AG04450 (cell line): ENCODE results near the gene MAD2L1BP. TPM values are rescaled to one million over a fixed set of nuclear protein-coding genes. Genes with fewer than 3 reads are reported as not detected.

Experiments used
- CTCF ChIA-PET: fragments of 300-600, 350-600 bp; formaldehyde crosslinking; extraction: SDS; loops from one replicate; lab custom pipeline; 2022; ENCODE audit warnings: antibody characterized with exemption, inconsistent platforms; lab: Charles Lee
- POLR2A ChIA-PET: fragments of 350-600 bp; formaldehyde crosslinking; extraction: SDS; loops from one replicate; lab custom pipeline; 2021; ENCODE audit warnings: antibody characterized with exemption, inconsistent platforms; lab: Yijun Ruan, JAX
- DNase-seq: peaks from one replicate; pipeline ENCODE4 v3.0.0-alpha.2; 2011; ENCODE audit warnings: low read depth, low spot score
- H3K27ac ChIP-seq: one replicate; pipeline ENCODE4 v1.5.1; 2012; ENCODE audit warnings: low read depth, low read length, control low read depth
- H3K27me3 ChIP-seq: one replicate; pipeline ENCODE4 v1.6.0; 2012; ENCODE audit warnings: low read length; ENCODE audit not compliant: control insufficient read depth, insufficient read depth
- H3K4me3 ChIP-seq: 2 replicates; pipeline ENCODE4 v1.5.1; 2011; ENCODE audit warnings: mild to moderate bottlenecking, low read depth, low read length, control low read depth
- H3K9me3 ChIP-seq: 2 replicates; pipeline ENCODE4 v1.5.1; 2012; ENCODE audit warnings: low read length; ENCODE audit not compliant: control insufficient read depth, insufficient read depth
- polyA plus RNA-seq: library from polyadenylated mRNA; depleted of rRNA; stranded (reverse); fragments of >200 nt; gene quantifications from 2 replicates; pipeline ENCODE4 v1.2.3, GENCODE V29; 2011
- TF ChIP-seq, protein P1 (sequence below): IDR thresholded peaks from 2 replicates; pipeline ENCODE4 v1.5.1; 2011; ENCODE audit warnings: low read depth, low read length, control low read depth, inconsistent platforms

The MAD2L1BP gene
- polyA plus RNA-seq, 1 experiment = 37.1 TPM

DNA sequence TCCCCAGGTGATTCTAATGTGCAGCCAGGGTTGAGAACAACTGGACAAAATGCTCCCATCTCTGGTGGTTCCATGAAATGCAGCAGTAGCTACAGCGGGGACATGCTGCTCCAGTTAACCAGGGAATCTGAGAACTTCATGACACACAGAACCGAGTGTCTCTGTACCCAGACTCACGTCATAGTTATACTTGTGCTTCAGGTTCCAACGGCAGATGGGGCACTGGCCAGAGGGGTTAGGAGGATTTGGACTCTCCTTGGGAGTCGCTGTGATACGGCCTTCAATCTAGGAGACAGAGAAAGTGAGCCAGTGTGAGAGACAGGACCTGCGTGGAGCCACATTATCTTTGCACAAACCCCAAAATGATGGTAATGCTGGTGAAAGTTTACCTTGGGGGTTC is 42.7 kb downstream of the MAD2L1BP start:
- Histone ChIP-seq H3K4me3 (no peak overlapping the region), H3K27ac (no peak overlapping the region), H3K9me3 (no peaks in the 10 kb centered on the region), H3K27me3 (no peaks in the 10 kb centered on the region)
- ChIA-PET POLR2A (no interaction called here), CTCF (interaction anchor here (1.1 to 2.8 kb wide), 2 partner anchors 11 to 400 kb away, joined by 3 to 11 read pairs; no protein-coding TSS in a partner anchor)
- no peak for DNase-seq
- TF ChIP-seq, protein P1, sequence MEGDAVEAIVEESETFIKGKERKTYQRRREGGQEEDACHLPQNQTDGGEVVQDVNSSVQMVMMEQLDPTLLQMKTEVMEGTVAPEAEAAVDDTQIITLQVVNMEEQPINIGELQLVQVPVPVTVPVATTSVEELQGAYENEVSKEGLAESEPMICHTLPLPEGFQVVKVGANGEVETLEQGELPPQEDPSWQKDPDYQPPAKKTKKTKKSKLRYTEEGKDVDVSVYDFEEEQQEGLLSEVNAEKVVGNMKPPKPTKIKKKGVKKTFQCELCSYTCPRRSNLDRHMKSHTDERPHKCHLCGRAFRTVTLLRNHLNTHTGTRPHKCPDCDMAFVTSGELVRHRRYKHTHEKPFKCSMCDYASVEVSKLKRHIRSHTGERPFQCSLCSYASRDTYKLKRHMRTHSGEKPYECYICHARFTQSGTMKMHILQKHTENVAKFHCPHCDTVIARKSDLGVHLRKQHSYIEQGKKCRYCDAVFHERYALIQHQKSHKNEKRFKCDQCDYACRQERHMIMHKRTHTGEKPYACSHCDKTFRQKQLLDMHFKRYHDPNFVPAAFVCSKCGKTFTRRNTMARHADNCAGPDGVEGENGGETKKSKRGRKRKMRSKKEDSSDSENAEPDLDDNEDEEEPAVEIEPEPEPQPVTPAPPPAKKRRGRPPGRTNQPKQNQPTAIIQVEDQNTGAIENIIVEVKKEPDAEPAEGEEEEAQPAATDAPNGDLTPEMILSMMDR = no peak

DNA sequence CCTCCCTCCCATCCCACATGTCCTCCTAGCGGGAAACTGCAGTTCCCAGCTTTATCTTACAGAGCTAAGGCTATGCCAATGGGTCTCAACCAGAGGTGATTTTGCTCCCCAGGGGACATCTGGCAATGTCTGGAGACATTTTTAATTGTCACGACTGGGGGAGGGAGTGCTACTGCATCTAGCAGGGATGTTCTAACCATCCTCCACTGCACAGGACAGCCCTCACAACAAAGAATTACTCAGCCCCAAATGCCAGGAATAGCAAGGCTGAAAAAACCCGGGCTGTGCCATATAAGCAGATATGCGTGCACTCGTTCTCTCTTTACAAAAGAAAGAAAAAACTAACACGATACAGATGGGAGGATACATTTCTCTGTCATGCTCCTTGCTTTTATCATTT is 43.4 kb downstream of the MAD2L1BP start:
- ChIA-PET CTCF (interaction anchor here (1.1 to 2.8 kb wide), 2 partner anchors 12 to 400 kb away, joined by 3 to 11 read pairs; no protein-coding TSS in a partner anchor), POLR2A (no interaction called here)
- H3K4me3 ChIP-seq = no peak overlapping the region
- H3K27me3 ChIP-seq = no peaks in the 10 kb centered on the region
- H3K9me3 ChIP-seq = no peaks in the 10 kb centered on the region
- no peak overlapping the region for H3K27ac ChIP-seq
- no peak for DNase-seq
- TF ChIP-seq, protein P1 = no peak

DNA sequence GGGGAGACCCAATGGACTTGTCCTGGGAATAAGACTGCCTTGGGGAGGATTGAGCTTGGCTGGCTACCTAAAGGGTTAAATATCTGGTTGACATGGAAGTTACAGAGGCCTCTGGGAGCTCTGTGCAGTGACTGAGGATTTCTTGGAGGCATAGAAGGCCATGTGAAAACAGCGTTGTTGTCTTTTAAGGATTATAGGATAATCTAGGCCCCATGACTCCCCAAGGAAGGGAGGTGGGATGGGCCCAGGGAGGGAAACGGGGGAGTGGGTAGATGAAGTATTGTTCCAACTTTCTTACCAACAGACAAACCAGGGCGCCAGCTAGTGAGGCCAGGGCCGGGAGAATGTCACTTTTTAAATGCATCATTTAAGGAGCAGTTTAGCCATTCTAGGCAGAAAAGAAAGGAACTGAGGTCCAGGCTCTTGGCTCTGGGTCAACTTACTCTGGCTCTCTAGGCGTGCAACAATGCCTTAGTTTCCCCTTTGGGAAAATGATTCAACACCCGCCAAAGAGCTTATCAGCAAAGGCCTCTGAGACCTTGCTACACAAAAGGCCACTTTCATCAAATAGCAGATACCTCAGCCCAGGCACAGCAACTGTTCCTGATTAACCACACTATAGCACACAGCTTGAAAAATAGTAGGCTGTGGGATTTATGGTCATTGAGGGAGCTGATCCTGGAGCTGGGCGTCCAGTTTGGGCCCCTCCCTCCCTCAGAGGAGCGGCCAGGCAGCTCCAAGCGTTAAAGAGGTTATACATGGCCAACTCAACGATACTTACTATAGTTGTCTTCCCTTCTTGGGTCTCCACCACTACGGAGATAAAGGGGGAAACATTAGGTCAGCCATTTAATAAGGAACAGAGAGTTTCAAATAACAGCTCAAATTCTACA is 44.9 kb downstream of the MAD2L1BP start:
- Histone ChIP-seq H3K27ac (no peak overlapping the region), H3K4me3 (no peak overlapping the region), H3K27me3 (no peaks in the 10 kb centered on the region), H3K9me3 (no peaks in the 10 kb centered on the region)
- CTCF ChIA-PET = interaction anchor here (1.5 to 1.9 kb wide), 3 partner anchors 13 to 93 kb away, joined by 3 to 7 read pairs (median 6); no protein-coding TSS in a partner anchor
- POLR2A ChIA-PET = no interaction called here
- TF ChIP-seq, protein P1 = no peak
- no peak for DNase-seq

DNA sequence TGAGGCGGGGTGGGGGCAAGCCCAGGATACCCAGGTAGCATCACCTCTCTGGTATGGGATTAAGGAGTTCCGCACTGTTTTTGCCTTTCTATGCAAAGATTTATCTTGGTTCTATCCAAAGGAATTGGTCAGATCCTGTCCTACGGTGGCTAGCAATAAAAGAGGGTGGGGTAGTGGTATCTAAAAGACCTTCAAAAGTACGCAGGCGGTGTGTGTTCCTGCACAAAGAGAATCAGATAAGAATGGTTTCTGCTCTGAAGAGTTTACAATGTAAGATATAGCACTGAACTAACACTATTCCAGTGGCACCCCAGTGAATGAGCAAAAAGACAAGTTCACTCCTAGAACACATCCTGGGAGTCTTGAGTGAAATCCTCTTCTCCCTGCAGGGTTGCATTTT is 45.7 kb downstream of the MAD2L1BP start:
- ChIA-PET CTCF (interaction anchor here (1.8 to 1.9 kb wide), 2 partner anchors 14 to 93 kb away, joined by 3 to 7 read pairs; no protein-coding TSS in a partner anchor), POLR2A (no interaction called here)
- Histone ChIP-seq H3K27me3 (no peaks in the 10 kb centered on the region), H3K4me3 (no peak overlapping the region), H3K27ac (no peak overlapping the region), H3K9me3 (no peaks in the 10 kb centered on the region)
- TF ChIP-seq, protein P1 = no peak
- no peak for DNase-seq
